Breast epithelium (tissue), 4 donors: ENCODE data around the gene TERB1. TPM values are rescaled to one million over a fixed set of nuclear protein-coding genes. Genes with fewer than 3 reads are reported as not detected.

ENCODE experiments used
- DNase-seq, 2 donors: peaks; one replicate each; pipeline ENCODE4 v3.0.0-alpha.2; 2019; ENCODE audit warnings: low spot score in 2 of 2
- H3K27ac ChIP-seq, 2 donors: fragments of 200-600 bp; sonication (generic) in 1 of 2; one replicate each; pipeline ENCODE4 v1.5.1; 2016 to 2019; ENCODE audit warnings: mild to moderate bottlenecking in 1 of 2
- H3K27me3 ChIP-seq, 2 donors: fragments of 200-600 bp; sonication (generic) in 1 of 2; one replicate each; pipeline versions ENCODE4 v1.5.1 to v1.6.0; 2017 to 2019; ENCODE audit warnings: control low read depth in 1 of 2, mild to moderate bottlenecking in 1 of 2
- H3K36me3 ChIP-seq: fragments of 200-600 bp; one replicate; pipeline ENCODE4 v1.5.1; 2019
- H3K4me1 ChIP-seq, 2 donors: fragments of 200-600 bp; sonication (generic); one replicate each; pipeline ENCODE4 v1.5.1; 2016 to 2019; ENCODE audit warnings: control low read depth in 1 of 2
- H3K4me3 ChIP-seq, 3 donors: fragments of 200-600 bp; sonication (generic); 1 replicate in 2 of 3; 2 replicates in 1 of 3; pipeline ENCODE4 v1.5.1; 2016 to 2019; ENCODE audit warnings: mild to moderate bottlenecking in 3 of 3, moderate library complexity in 2 of 3
- H3K9me3 ChIP-seq, 2 donors: fragments of 200-600 bp; sonication (generic) in 1 of 2; one replicate each; pipeline ENCODE4 v1.5.1; 2016 to 2019; ENCODE audit warnings: control low read depth in 1 of 2
- POLR2A ChIP-seq: fragments of 450-650 bp; IDR thresholded peaks from one replicate; pipeline ENCODE4 v1.6.1; 2016; ENCODE audit warnings: antibody characterized with exemption, mild to moderate bottlenecking, moderate library complexity
- POLR2AphosphoS5 ChIP-seq, 3 donors: sonication (generic); formaldehyde crosslinking; IDR thresholded peaks; one replicate each; pipeline ENCODE4 v1.6.1; 2017; ENCODE audit warnings: antibody characterized with exemption in 3 of 3
- intact Hi-C: fragments of 100-400 bp; cut with DNase I; formaldehyde crosslinking; loops from one replicate; pipeline ENCODE4 v1.15.1; 2023; ENCODE audit warnings: low total_unique reads
- total RNA-seq, 3 donors: library from RNA; depleted of rRNA; stranded (reverse); fragments of >200 nt; gene quantifications; one replicate each; pipeline ENCODE4 v1.1.0, GENCODE V29; 2016
- TF ChIP-seq, protein P1 (sequence below), 3 donors: fragments of 450-650 bp; IDR thresholded peaks; one replicate each; pipeline ENCODE4 v1.5.1; 2016 to 2017; ENCODE audit warnings: antibody characterized with exemption in 3 of 3, mild to moderate bottlenecking in 3 of 3, moderate library complexity in 3 of 3

Gene TERB1
- total RNA-seq, 3 donors from 2014 or later = 0.33 to 0.64 (median 0.59) TPM

DNA sequence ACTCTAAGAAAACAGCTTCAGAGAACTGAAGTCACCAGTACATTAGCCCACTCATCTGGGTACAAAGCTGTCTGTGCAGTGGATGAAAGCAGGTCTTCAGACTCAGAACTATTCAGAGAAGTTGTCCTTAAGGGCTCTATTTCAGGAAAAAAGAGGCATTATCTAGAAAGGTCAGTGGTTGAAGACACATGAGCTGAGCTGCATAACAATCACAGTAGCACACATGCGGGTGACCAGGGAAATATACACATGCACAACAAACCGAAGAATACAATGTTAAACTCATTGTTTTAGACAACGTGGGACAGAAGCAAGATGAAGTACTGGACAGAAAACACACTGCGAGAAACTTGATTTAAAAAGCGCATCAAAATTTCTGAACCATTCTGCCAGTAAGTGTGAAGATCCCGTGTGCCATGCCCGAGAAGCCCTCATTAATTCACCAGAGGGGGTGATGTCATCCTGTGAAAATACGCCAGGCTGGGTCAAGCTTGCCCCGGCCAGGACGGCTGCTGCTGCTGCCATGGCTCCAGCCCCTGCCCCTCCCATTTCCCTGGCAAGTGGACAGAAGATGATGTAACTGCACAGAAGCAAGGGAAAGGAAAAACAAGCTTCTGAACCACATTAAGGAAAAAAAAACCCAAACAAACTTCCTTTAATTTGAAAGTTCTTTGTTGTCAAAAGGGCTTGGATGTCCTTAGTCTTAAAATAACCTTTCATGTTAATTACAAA, 60.0 kb downstream of the TERB1 start:
- DNase-seq = peak; percentile 85 to 91
- TF ChIP-seq, protein P1, sequence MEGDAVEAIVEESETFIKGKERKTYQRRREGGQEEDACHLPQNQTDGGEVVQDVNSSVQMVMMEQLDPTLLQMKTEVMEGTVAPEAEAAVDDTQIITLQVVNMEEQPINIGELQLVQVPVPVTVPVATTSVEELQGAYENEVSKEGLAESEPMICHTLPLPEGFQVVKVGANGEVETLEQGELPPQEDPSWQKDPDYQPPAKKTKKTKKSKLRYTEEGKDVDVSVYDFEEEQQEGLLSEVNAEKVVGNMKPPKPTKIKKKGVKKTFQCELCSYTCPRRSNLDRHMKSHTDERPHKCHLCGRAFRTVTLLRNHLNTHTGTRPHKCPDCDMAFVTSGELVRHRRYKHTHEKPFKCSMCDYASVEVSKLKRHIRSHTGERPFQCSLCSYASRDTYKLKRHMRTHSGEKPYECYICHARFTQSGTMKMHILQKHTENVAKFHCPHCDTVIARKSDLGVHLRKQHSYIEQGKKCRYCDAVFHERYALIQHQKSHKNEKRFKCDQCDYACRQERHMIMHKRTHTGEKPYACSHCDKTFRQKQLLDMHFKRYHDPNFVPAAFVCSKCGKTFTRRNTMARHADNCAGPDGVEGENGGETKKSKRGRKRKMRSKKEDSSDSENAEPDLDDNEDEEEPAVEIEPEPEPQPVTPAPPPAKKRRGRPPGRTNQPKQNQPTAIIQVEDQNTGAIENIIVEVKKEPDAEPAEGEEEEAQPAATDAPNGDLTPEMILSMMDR (IDR thresholded peaks at IDR 0.05) = no peak
- peak; percentile 18 to 62 (median 54) for TF ChIP-seq POLR2AphosphoS5 (IDR thresholded peaks at IDR 0.05)
- Histone ChIP-seq H3K27me3 (no peaks in the 10 kb centered on the region), H3K36me3 (no peaks in the 10 kb centered on the region), H3K9me3 (no peaks in the 10 kb centered on the region), H3K27ac (peak overlapping the region; percentile 81 to 87), H3K4me3 (peak overlapping the region in 1 of 3 donors; percentile 13), H3K4me1 (peaks cover 0 to 13% of the 10 kb centered on the region in 2 donors)
- intact Hi-C loops = loop anchor here (10.0 kb wide), 1 partner anchor 843 kb away; no protein-coding TSS in a partner anchor

DNA sequence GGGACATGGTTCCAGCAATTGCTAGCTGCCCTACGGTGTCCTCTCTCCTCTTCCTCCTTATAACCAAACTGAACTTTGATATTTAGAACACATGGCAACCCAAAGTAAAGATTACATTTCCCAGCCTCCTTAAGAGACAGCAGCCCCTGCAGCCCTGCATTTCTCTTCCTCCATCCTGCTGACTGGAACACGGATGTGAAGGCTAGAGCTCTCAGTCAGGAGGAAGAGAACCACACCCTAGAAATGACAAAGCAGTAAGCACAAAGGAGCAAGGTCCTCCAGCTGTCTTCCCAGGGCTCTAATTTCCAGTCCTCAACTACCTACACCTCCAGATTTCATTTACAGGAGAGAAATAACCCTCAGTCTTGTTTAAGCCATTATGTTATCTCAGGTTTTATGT, 60.9 kb downstream of the TERB1 start:
- H3K4me1 ChIP-seq = peaks cover 0 to 13% of the 10 kb centered on the region in 2 donors
- intact Hi-C loops = loop anchor here (10.0 kb wide), 1 partner anchor 844 kb away; no protein-coding TSS in a partner anchor
- H3K36me3 ChIP-seq = no peaks in the 10 kb centered on the region
- no peak for DNase-seq
- TF ChIP-seq POLR2A (no peak), POLR2AphosphoS5 (IDR thresholded peaks at IDR 0.05) (no peak)
- TF ChIP-seq, protein P1 (IDR thresholded peaks at IDR 0.05) = no peak
- H3K4me3 ChIP-seq = no peak overlapping the region
- no peaks in the 10 kb centered on the region for H3K9me3 ChIP-seq
- peak overlapping the region; percentile 81 to 87 for H3K27ac ChIP-seq
- no peaks in the 10 kb centered on the region for H3K27me3 ChIP-seq

DNA sequence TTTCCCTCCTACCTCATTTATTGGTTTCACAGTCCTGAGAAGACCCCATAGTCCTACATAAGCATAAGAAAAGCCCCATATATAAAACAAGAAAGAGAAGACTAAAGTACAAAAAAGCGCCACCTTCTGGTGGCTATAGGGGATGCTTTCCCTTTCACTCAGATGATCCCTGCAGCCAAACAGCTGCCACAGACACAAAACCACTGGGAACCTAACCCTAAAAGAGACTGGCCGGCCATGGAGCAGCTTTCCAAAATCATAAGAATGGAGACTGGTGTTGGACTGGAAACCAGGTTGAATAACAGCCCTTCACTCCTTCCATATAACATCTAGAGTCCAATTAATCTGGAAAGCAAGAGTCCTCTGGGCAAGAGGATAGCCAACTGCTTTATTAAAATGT, 61.4 kb downstream of the TERB1 start:
- Histone ChIP-seq H3K36me3 (no peaks in the 10 kb centered on the region), H3K4me1 (peaks cover 0 to 13% of the 10 kb centered on the region in 2 donors), H3K9me3 (no peaks in the 10 kb centered on the region), H3K4me3 (no peak overlapping the region), H3K27ac (peak overlapping the region; percentile 81 to 87), H3K27me3 (no peaks in the 10 kb centered on the region)
- DNase-seq = no peak
- TF ChIP-seq POLR2A (no peak), POLR2AphosphoS5 (IDR thresholded peaks at IDR 0.05) (no peak)
- TF ChIP-seq, protein P1 (IDR thresholded peaks at IDR 0.05) = peak in 2 of 3 donors; percentile 31 to 40
- intact Hi-C loops = loop anchor here (10.0 kb wide), 1 partner anchor 845 kb away; no protein-coding TSS in a partner anchor

DNA sequence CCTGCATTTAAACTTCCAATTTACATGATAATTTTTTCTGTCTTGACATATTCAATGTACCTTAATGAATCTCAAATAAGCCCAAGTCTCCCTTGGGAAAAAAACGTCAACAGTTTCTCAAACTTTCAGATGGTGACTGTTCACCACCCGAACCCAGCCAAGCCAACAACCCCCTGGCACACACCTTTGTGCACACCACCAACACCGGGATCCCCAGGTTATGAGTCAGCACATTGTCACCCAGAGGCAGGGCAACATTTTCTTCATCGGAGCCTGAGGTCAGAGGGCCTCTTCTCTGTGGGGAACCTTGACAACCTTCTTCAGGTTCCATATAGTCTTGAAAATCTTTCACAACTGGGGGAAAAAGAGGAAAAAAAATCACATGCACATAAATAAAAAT, 65.5 kb downstream of the TERB1 start:
- intact Hi-C loops = loop anchor here (10.0 kb wide), 1 partner anchor 371 kb away; the partner anchor contains the start of gene CDH5
- TF ChIP-seq POLR2A (no peak), POLR2AphosphoS5 (IDR thresholded peaks at IDR 0.05) (no peak)
- TF ChIP-seq, protein P1 (IDR thresholded peaks at IDR 0.05) = no peak
- DNase-seq = no peak
- no peak overlapping the region for H3K4me3 ChIP-seq
- H3K27ac ChIP-seq = no peak overlapping the region
- H3K36me3 ChIP-seq = no peaks in the 10 kb centered on the region
- peaks cover 0 to 4% of the 10 kb centered on the region in 2 donors for H3K4me1 ChIP-seq
- H3K27me3 ChIP-seq = no peaks in the 10 kb centered on the region
- no peaks in the 10 kb centered on the region for H3K9me3 ChIP-seq

DNA sequence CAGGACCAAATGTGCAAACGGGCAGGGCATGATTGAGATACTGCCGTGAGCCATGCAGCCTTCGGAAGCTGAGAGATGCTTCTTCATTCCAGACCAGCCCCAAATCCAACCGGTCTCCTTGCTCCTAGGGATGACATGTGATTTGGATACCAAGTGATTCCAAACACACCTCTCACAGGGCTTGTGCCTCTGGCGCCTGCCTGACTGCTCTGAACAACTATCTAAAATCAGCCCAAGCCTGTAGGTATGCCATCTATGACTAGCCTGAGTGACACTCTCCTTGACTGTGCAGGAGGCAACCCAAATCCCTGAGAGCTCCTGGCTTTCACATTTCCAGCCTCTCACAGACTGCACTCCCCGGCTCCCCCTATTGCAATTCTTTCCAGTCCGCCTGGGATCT, 70.3 kb downstream of the TERB1 start:
- Histone ChIP-seq H3K9me3 (no peaks in the 10 kb centered on the region), H3K4me3 (no peak overlapping the region), H3K36me3 (peaks cover 4% of the 10 kb centered on the region), H3K27ac (no peak overlapping the region), H3K4me1 (no peaks in the 10 kb centered on the region), H3K27me3 (no peaks in the 10 kb centered on the region)
- no peak for DNase-seq
- TF ChIP-seq POLR2A (no peak), POLR2AphosphoS5 (IDR thresholded peaks at IDR 0.05) (no peak)
- TF ChIP-seq, protein P1 (IDR thresholded peaks at IDR 0.05) = no peak
- intact Hi-C loops = loop anchor here (10.0 kb wide), 1 partner anchor 366 kb away; the partner anchor contains the start of gene CDH5
